Measurements from ENCODE around the gene PPP2R3A.

GRCh38 chr3:136186344-136186743 is 220.8 kb downstream of the PPP2R3A start:
- TF ChIP-seq, protein P1, sequence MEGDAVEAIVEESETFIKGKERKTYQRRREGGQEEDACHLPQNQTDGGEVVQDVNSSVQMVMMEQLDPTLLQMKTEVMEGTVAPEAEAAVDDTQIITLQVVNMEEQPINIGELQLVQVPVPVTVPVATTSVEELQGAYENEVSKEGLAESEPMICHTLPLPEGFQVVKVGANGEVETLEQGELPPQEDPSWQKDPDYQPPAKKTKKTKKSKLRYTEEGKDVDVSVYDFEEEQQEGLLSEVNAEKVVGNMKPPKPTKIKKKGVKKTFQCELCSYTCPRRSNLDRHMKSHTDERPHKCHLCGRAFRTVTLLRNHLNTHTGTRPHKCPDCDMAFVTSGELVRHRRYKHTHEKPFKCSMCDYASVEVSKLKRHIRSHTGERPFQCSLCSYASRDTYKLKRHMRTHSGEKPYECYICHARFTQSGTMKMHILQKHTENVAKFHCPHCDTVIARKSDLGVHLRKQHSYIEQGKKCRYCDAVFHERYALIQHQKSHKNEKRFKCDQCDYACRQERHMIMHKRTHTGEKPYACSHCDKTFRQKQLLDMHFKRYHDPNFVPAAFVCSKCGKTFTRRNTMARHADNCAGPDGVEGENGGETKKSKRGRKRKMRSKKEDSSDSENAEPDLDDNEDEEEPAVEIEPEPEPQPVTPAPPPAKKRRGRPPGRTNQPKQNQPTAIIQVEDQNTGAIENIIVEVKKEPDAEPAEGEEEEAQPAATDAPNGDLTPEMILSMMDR (conservative IDR thresholded peaks at IDR 0.05), result no peak
- TF ChIP-seq ZFX (IDR thresholded peaks at IDR 0.05), result no peak

Data from C4-2B (cell line).